ENCODE results near the gene PRKAG2. TPM values are rescaled to one million over a fixed set of nuclear protein-coding genes. Genes with fewer than 3 reads are reported as not detected.
"Not testable (repeated sequence)": the region's sequence is repeated elsewhere in the genome, so short reads cannot be mapped to it uniquely, and the experiment has no call there.

Gene PRKAG2
- total RNA-seq, 2 experiments from 2014 or later = 18.4 to 29.9 TPM

- CTCF ChIA-PET = interaction anchor here (1.0 to 5.7 kb wide), 7 partner anchors 12 to 308 kb away, joined by 3 to 36 read pairs (median 6); no protein-coding TSS in a partner anchor
- DNase-seq (peak; percentile 86), ATAC-seq (peak; percentile 95)
- Mint-ChIP-seq H3K9me3 (ENCODE audit: low read depth) (no peaks in the 10 kb centered on the region), H3K36me3 (no peaks in the 10 kb centered on the region), H3K4me1 (peaks cover 23% of the 10 kb centered on the region), H3K4me3 (peak overlapping the region; percentile 48), H3K27me3 (no peaks in the 10 kb centered on the region), H3K27ac (peak overlapping the region; percentile 80)
Measured at GRCh38 chr7:151756076-151756731, 120.7 kb downstream of the PRKAG2 start.

GRCh38 chr7:151755131-151755801 lies 121.6 kb downstream of the PRKAG2 start:
- Mint-ChIP-seq H3K4me1 (peaks cover 23% of the 10 kb centered on the region), H3K27ac (no peak overlapping the region), H3K27me3 (no peaks in the 10 kb centered on the region), H3K4me3 (no peak overlapping the region), H3K36me3 (no peaks in the 10 kb centered on the region), H3K9me3 (ENCODE audit: low read depth) (no peaks in the 10 kb centered on the region)
- ATAC-seq (no peak), DNase-seq (no peak)
- CTCF ChIA-PET = interaction anchor here (1.3 to 2.3 kb wide), 2 partner anchors 28 to 124 kb away, joined by 3 to 8 read pairs; no protein-coding TSS in a partner anchor

- H3K27me3 Mint-ChIP-seq = no peaks in the 10 kb centered on the region
- H3K4me3 Mint-ChIP-seq = no peak overlapping the region
- CTCF ChIA-PET = interaction anchor here (1.3 to 2.3 kb wide), 2 partner anchors 28 to 124 kb away, joined by 3 to 8 read pairs; no protein-coding TSS in a partner anchor
- no peaks in the 10 kb centered on the region for H3K9me3 Mint-ChIP-seq (ENCODE audit: low read depth)
- DNase-seq (no peak), ATAC-seq (no peak)
- H3K36me3 Mint-ChIP-seq = no peaks in the 10 kb centered on the region
- peaks cover 23% of the 10 kb centered on the region for H3K4me1 Mint-ChIP-seq
- H3K27ac Mint-ChIP-seq = no peak overlapping the region
Measured at GRCh38 chr7:151754688-151755130, 122.2 kb downstream of the PRKAG2 start.

GRCh38 chr7:151754142-151754590 lies 122.7 kb downstream of the PRKAG2 start:
- Mint-ChIP-seq H3K9me3 (ENCODE audit: low read depth) (no peaks in the 10 kb centered on the region), H3K27me3 (no peaks in the 10 kb centered on the region), H3K4me3 (no peak overlapping the region), H3K4me1 (peaks cover 19% of the 10 kb centered on the region), H3K27ac (no peak overlapping the region), H3K36me3 (no peaks in the 10 kb centered on the region)
- DNase-seq (no peak), ATAC-seq (no peak)
- CTCF ChIA-PET = interaction anchor here (1.0 to 2.3 kb wide), 3 partner anchors 14 to 123 kb away, joined by 3 to 8 read pairs (median 4); no protein-coding TSS in a partner anchor

GRCh38 chr7:151752816-151753595 lies 123.9 kb downstream of the PRKAG2 start:
- no peaks in the 10 kb centered on the region for H3K27me3 Mint-ChIP-seq
- H3K27ac Mint-ChIP-seq = no peak overlapping the region
- ATAC-seq (no peak), DNase-seq (no peak)
- CTCF ChIA-PET = interaction anchor here (0.6 to 2.3 kb wide), 3 partner anchors 15 to 448 kb away, joined by 3 to 8 read pairs (median 4); no protein-coding TSS in a partner anchor
- no peaks in the 10 kb centered on the region for H3K9me3 Mint-ChIP-seq (ENCODE audit: low read depth)
- no peaks in the 10 kb centered on the region for H3K36me3 Mint-ChIP-seq
- H3K4me1 Mint-ChIP-seq = peaks cover 19% of the 10 kb centered on the region
- no peak overlapping the region for H3K4me3 Mint-ChIP-seq

- no peak overlapping the region for H3K27ac Mint-ChIP-seq
- no peak overlapping the region for H3K4me3 Mint-ChIP-seq
- no peaks in the 10 kb centered on the region for H3K9me3 Mint-ChIP-seq (ENCODE audit: low read depth)
- DNase-seq (no peak), ATAC-seq (no peak)
- H3K27me3 Mint-ChIP-seq = no peaks in the 10 kb centered on the region
- no peaks in the 10 kb centered on the region for H3K36me3 Mint-ChIP-seq
- H3K4me1 Mint-ChIP-seq = peaks cover 25% of the 10 kb centered on the region
- CTCF ChIA-PET = interaction anchor here (1.3 kb wide), 1 partner anchor 8 kb away, joined by 4 read pairs; no protein-coding TSS in a partner anchor
Measured at GRCh38 chr7:151752037-151752436, 124.9 kb downstream of the PRKAG2 start.

- no peaks in the 10 kb centered on the region for H3K9me3 Mint-ChIP-seq (ENCODE audit: low read depth)
- H3K4me3 Mint-ChIP-seq = no peak overlapping the region
Measured at GRCh38 chr7:151748733-151749132, 128.2 kb downstream of the PRKAG2 start.

GRCh38 chr7:151748021-151748420 lies 128.9 kb downstream of the PRKAG2 start:
- H3K36me3 Mint-ChIP-seq; ATAC-seq; DNase-seq; H3K4me3 Mint-ChIP-seq; H3K9me3 Mint-ChIP-seq (ENCODE audit: low read depth); H3K27ac Mint-ChIP-seq; H3K27me3 Mint-ChIP-seq: not testable (repeated sequence)
- H3K4me1 Mint-ChIP-seq = peaks cover 36% of the 10 kb centered on the region
- CTCF ChIA-PET = interaction anchor here (0.7 to 2.2 kb wide), 2 partner anchors 12 to 34 kb away, joined by 3 to 11 read pairs; no protein-coding TSS in a partner anchor

More at GRCh38 chr7:151748733-151749132, 128.2 kb downstream of the PRKAG2 start:
- CTCF ChIA-PET = interaction anchor here (2.2 kb wide), 1 partner anchor 11 kb away, joined by 11 read pairs; no protein-coding TSS in a partner anchor
- no peaks in the 10 kb centered on the region for H3K27me3 Mint-ChIP-seq
- no peaks in the 10 kb centered on the region for H3K36me3 Mint-ChIP-seq
- H3K4me1 Mint-ChIP-seq = peaks cover 30% of the 10 kb centered on the region
- DNase-seq (no peak), ATAC-seq (no peak)
- H3K27ac Mint-ChIP-seq = no peak overlapping the region

GRCh38 chr7:151745706-151746105 lies 131.2 kb downstream of the PRKAG2 start:
- no peak for DNase-seq
- Mint-ChIP-seq H3K4me3 (no peak overlapping the region), H3K27ac (no peak overlapping the region), H3K9me3 (ENCODE audit: low read depth) (no peaks in the 10 kb centered on the region), H3K36me3 (no peaks in the 10 kb centered on the region), H3K27me3 (no peaks in the 10 kb centered on the region), H3K4me1 (peaks cover 41% of the 10 kb centered on the region)
- CTCF ChIA-PET = interaction anchor here (1.1 to 1.6 kb wide), 5 partner anchors 9 to 114 kb away, joined by 3 to 4 read pairs (median 4); no protein-coding TSS in a partner anchor
- no peak for ATAC-seq

GRCh38 chr7:151744656-151745638 lies 132.0 kb downstream of the PRKAG2 start:
- Mint-ChIP-seq H3K4me1 (peaks cover 41% of the 10 kb centered on the region), H3K27me3 (no peaks in the 10 kb centered on the region), H3K36me3 (no peaks in the 10 kb centered on the region), H3K27ac (no peak overlapping the region), H3K4me3 (no peak overlapping the region), H3K9me3 (ENCODE audit: low read depth) (no peaks in the 10 kb centered on the region)
- CTCF ChIA-PET = interaction anchor here (1.1 to 1.6 kb wide), 5 partner anchors 8 to 114 kb away, joined by 3 to 4 read pairs (median 3); no protein-coding TSS in a partner anchor
- DNase-seq (peak; percentile 69), ATAC-seq (peak; percentile 56)

- CTCF ChIA-PET = interaction anchor here (1.3 to 2.7 kb wide), 2 partner anchors 15 to 38 kb away, joined by 3 to 6 read pairs; no protein-coding TSS in a partner anchor
- ATAC-seq (no peak), DNase-seq (no peak)
- H3K4me1 Mint-ChIP-seq = peaks cover 41% of the 10 kb centered on the region
- no peak overlapping the region for H3K4me3 Mint-ChIP-seq
- no peak overlapping the region for H3K27ac Mint-ChIP-seq
- peaks cover 1% of the 10 kb centered on the region for H3K36me3 Mint-ChIP-seq
- no peaks in the 10 kb centered on the region for H3K9me3 Mint-ChIP-seq (ENCODE audit: low read depth)
- H3K27me3 Mint-ChIP-seq = no peaks in the 10 kb centered on the region
Measured at GRCh38 chr7:151744051-151744580, 132.8 kb downstream of the PRKAG2 start.
